Peyer's patch (tissue), 4 donors: ENCODE data around the gene ADAMTS12. TPM values are rescaled to one million over a fixed set of nuclear protein-coding genes. Genes with fewer than 3 reads are reported as not detected.

ENCODE experiments used
- DNase-seq, 3 donors: peaks; one replicate each; pipeline ENCODE4 v3.0.0-alpha.2; 2017 to 2019
- H3K27ac ChIP-seq, 4 donors: fragments of 200-600 bp; sonication (generic); one replicate each; pipeline ENCODE4 v1.5.1; 2016 to 2019
- H3K27me3 ChIP-seq, 2 donors: fragments of 200-600 bp; sonication (generic); one replicate each; pipeline ENCODE4 v1.5.1; 2019
- H3K36me3 ChIP-seq, 3 donors: fragments of 200-600 bp; sonication (generic); one replicate each; pipeline ENCODE4 v1.5.1; 2016 to 2019
- H3K4me1 ChIP-seq, 4 donors: fragments of 200-600 bp; sonication (generic); one replicate each; pipeline ENCODE4 v1.5.1; 2016 to 2019
- H3K4me3 ChIP-seq, 4 donors: fragments of 200-600 bp; sonication (generic); 1 replicate in 3 of 4; 2 replicates in 1 of 4; pipeline ENCODE4 v1.5.1; 2016 to 2019; ENCODE audit warnings: mild to moderate bottlenecking in 1 of 4
- H3K9me3 ChIP-seq, 4 donors: fragments of 200-600 bp; sonication (generic); one replicate each; pipeline ENCODE4 v1.5.1; 2016 to 2019; ENCODE audit warnings: mild to moderate bottlenecking in 1 of 4
- POLR2A ChIP-seq, 2 donors: fragments of 450-650 bp; IDR thresholded peaks; one replicate each; pipeline ENCODE4 v1.5.1; 2017; ENCODE audit warnings: antibody characterized with exemption in 2 of 2, mild to moderate bottlenecking in 2 of 2, moderate library complexity in 2 of 2
- total RNA-seq, 4 donors: library from RNA; depleted of rRNA; stranded (reverse); fragments of >200 nt; gene quantifications; one replicate each; pipeline ENCODE4 v1.1.0, GENCODE V29; 2016
- TF ChIP-seq, protein P1 (sequence below), 6 experiments: fragments of 450-650 bp in 4 of 6; fragments of 200-600 bp in 2 of 6; sonication (generic) in 1 of 6; IDR thresholded peaks; one replicate each; pipeline ENCODE4 v1.5.1; 2017 to 2019; ENCODE audit warnings: antibody characterized with exemption in 6 of 6, mild to moderate bottlenecking in 3 of 6, moderate library complexity in 1 of 6

The ADAMTS12 gene
- total RNA-seq, 4 donors from 2014 or later, result 0.53 to 11.6 (median 1.3) TPM

DNA sequence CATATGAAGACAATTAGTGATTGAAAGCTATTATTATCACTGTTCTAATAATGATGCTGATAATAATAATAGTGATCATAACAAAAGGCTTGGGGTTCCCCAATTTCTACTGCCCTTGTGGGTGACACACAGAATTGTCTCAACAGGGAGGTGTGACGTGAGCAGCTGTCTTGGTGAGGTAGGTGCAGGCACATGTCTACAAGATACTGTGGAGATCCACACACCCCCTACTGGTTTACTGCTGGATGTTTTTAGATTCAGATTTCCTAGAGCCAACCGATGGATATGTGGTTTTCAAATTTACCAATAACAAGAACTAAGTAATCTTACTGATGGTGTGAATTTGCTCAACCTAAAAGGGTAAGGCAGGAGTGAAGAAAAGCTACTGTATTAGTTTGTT is 312.0 kb downstream of the ADAMTS12 start:
- Histone ChIP-seq H3K4me3 (no peak overlapping the region), H3K4me1 (no peaks in the 10 kb centered on the region)
- no peak for TF ChIP-seq POLR2A (IDR thresholded peaks at IDR 0.05)
- TF ChIP-seq, protein P1, sequence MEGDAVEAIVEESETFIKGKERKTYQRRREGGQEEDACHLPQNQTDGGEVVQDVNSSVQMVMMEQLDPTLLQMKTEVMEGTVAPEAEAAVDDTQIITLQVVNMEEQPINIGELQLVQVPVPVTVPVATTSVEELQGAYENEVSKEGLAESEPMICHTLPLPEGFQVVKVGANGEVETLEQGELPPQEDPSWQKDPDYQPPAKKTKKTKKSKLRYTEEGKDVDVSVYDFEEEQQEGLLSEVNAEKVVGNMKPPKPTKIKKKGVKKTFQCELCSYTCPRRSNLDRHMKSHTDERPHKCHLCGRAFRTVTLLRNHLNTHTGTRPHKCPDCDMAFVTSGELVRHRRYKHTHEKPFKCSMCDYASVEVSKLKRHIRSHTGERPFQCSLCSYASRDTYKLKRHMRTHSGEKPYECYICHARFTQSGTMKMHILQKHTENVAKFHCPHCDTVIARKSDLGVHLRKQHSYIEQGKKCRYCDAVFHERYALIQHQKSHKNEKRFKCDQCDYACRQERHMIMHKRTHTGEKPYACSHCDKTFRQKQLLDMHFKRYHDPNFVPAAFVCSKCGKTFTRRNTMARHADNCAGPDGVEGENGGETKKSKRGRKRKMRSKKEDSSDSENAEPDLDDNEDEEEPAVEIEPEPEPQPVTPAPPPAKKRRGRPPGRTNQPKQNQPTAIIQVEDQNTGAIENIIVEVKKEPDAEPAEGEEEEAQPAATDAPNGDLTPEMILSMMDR (IDR thresholded peaks at IDR 0.05), result no peak

DNA sequence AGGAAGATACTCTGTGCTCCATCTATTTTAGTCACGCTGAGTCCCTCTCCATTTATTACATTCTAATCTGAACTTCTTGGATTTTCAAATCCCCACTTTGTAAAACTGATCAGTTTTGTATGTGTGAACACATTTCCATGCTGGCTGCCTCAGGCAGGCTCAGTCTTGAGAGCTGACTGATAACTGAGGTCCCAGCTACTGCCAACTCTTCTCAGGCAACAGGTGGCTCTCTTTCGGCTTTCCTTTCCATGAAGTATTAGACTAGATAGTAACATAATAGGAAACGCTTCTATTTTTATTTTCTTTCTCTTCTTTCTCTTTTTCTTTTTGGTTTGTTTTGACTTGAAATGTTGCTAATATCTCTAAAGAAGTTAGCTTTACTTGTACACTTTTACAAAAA is 312.6 kb downstream of the ADAMTS12 start:
- peaks cover 0 to 3% (median 0%) of the 10 kb centered on the region in 4 donors for H3K9me3 ChIP-seq
- H3K27ac ChIP-seq, result no peak overlapping the region
- no peaks in the 10 kb centered on the region for H3K4me1 ChIP-seq
- no peaks in the 10 kb centered on the region for H3K36me3 ChIP-seq
- no peaks in the 10 kb centered on the region for H3K27me3 ChIP-seq
- no peak overlapping the region for H3K4me3 ChIP-seq
- no peak for DNase-seq
- TF ChIP-seq, protein P1 (IDR thresholded peaks at IDR 0.05), result no peak
- TF ChIP-seq POLR2A (IDR thresholded peaks at IDR 0.05), result no peak

More for the DNA sequence above, 312.0 kb downstream of the ADAMTS12 start:
- DNase-seq, result no peak
- H3K36me3 ChIP-seq, result no peaks in the 10 kb centered on the region
- H3K27ac ChIP-seq, result no peak overlapping the region
- H3K27me3 ChIP-seq, result no peaks in the 10 kb centered on the region
- H3K9me3 ChIP-seq, result peaks cover 0 to 3% (median 0%) of the 10 kb centered on the region in 4 donors

DNA sequence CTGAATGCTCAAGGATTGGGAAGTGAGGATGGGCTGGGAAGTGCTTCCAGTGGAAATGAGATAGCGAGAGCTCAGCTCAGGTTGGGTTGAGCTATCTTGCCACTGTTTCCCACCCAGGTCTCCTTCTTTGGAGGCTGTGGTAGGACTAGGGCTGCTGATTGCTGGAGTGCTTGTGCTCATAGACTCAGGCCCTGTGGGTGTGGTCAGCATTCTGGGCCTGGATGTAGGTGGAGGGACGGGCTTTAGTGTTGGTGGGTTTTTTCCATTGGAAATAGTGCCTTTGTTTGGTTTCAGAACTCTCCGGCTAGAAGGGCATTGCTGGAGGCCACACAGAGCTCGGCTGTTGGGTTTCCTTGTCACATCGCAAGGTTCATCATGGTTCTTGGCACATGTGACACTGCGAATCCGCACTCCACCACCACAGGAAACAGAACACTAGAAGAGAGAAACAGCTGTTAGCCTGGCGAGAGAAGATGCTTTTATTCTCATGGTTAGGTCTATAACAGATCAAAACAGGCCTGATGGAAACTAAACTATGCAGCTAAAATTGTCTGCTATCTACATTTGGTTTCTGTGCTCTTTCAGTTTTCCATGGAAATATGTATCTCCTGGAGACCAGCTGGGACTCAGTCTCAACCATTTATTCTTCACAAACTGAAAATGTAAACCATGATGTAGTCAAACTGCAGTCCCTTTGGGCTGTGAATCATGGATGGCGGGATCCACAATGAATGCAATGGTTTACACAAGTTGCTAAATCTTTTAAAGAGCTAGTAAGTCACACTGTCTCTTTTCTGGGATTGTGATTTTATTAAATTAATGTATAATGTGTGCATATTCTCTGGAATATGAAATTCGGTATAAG is 314.8 kb downstream of the ADAMTS12 start:
- no peak for DNase-seq
- Histone ChIP-seq H3K4me3 (no peak overlapping the region), H3K27ac (no peak overlapping the region), H3K9me3 (peaks cover 0 to 3% (median 0%) of the 10 kb centered on the region in 4 donors), H3K4me1 (no peaks in the 10 kb centered on the region), H3K36me3 (no peaks in the 10 kb centered on the region), H3K27me3 (no peaks in the 10 kb centered on the region)
- no peak for TF ChIP-seq POLR2A (IDR thresholded peaks at IDR 0.05)
- TF ChIP-seq, protein P1 (IDR thresholded peaks at IDR 0.05), result no peak

DNA sequence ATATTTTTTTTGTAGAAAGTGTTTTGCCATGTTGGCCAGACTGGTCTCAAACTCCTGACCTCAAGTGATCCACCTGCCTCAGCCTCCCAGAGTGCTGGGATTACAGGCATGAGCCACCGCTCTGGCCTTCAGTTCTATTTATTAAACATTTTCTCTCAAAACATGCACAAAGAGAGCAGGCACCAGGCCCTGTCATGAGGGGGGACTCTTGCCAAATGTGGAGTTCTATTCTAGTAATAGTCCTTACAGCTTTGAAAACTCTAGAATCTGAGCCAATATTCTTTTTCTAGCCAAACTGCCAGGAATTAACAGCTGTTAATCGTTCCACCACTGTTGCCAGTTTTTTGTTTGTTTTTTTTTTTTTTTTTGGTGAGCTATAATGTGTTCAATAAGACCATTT is 326.5 kb downstream of the ADAMTS12 start:
- Histone ChIP-seq H3K27me3 (no peaks in the 10 kb centered on the region), H3K36me3 (no peaks in the 10 kb centered on the region), H3K9me3 (no peaks in the 10 kb centered on the region), H3K4me1 (no peaks in the 10 kb centered on the region), H3K27ac (no peak overlapping the region), H3K4me3 (no peak overlapping the region)
- TF ChIP-seq, protein P1 (IDR thresholded peaks at IDR 0.05), result no peak
- TF ChIP-seq POLR2A (IDR thresholded peaks at IDR 0.05), result no peak
- no peak for DNase-seq

DNA sequence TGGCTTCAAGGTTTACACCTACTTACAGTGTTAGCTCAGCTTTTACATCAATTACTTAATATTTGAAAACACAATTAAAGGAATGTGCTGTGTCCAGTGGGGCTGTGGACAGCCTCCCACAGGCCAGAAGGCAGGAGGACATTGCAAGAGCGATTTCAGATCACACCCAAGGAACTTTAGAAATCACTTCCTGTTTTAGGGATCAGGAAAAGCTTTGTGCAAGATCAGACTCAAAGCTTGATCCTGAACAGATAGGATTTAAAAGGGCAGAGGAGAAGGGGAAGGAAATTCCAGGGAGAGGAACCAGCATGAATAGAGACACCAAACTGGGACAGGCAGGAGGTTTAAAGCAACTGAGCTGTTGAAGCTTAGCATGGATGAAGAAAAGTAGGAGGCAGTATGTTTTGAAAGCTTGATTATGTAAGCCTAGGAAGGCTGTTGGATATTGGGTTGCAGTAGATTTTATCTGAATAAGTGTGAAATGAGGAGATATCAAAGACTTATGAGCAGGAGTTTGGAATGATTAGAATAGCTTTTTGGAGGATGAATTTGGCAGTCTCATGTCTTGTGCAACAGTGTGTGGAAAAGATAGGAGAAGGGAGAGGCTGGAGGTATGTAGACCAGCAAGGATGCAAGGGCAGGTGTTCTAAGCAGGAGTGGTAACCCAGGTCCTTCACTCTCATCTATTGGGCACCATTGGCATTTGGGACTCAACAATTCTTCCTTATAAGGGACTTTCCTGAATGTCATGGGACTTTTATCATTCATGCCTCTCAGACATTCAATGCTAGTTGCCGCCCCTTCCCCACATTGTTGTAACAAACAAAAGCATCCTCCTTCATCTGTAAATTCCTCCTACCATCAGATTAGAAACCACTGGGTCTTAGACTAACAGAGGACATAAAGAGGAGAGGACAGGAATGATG is 327.5 kb downstream of the ADAMTS12 start:
- no peak for TF ChIP-seq POLR2A (IDR thresholded peaks at IDR 0.05)
- TF ChIP-seq, protein P1 (IDR thresholded peaks at IDR 0.05), result no peak
- Histone ChIP-seq H3K9me3 (no peaks in the 10 kb centered on the region), H3K27ac (no peak overlapping the region), H3K4me1 (no peaks in the 10 kb centered on the region), H3K27me3 (no peaks in the 10 kb centered on the region), H3K36me3 (no peaks in the 10 kb centered on the region), H3K4me3 (no peak overlapping the region)
- DNase-seq, result no peak
